NB4 (cell line): ENCODE data around the gene BFSP1.

Experiments used
- CTCF ChIP-seq: IDR thresholded peaks from one replicate; pipeline ENCODE4 v1.5.1; 2012; ENCODE audit warnings: low read depth, low read length
- MAX ChIP-seq: IDR thresholded peaks from 2 replicates; pipeline ENCODE4 v1.6.1; 2011; ENCODE audit warnings: low read depth, low read length
- MYC ChIP-seq: IDR thresholded peaks from 2 replicates; pipeline ENCODE4 v1.6.1; 2011; ENCODE audit warnings: low read depth, low read length
- POLR2A ChIP-seq: IDR thresholded peaks from 2 replicates; pipeline ENCODE4 v1.6.1; 2011; ENCODE audit warnings: mild to moderate bottlenecking; ENCODE audit not compliant: insufficient read length; ENCODE audit errors: extremely low read depth

GRCh38 chr20:17576215-17576614 lies 45.0 kb upstream of the BFSP1 start:
- TF ChIP-seq CTCF (no peak), POLR2A (no peak), MAX (no peak), MYC (no peak)
